ENCODE data around the gene TEX50. TPM values are rescaled to one million over a fixed set of nuclear protein-coding genes. Genes with fewer than 3 reads are reported as not detected.
"Not testable (repeated sequence)": the region's sequence is repeated elsewhere in the genome, so short reads cannot be mapped to it uniquely, and the experiment has no call there.

The TEX50 gene
- total and polyA plus RNA-seq, 4 donors = not detected

DNA sequence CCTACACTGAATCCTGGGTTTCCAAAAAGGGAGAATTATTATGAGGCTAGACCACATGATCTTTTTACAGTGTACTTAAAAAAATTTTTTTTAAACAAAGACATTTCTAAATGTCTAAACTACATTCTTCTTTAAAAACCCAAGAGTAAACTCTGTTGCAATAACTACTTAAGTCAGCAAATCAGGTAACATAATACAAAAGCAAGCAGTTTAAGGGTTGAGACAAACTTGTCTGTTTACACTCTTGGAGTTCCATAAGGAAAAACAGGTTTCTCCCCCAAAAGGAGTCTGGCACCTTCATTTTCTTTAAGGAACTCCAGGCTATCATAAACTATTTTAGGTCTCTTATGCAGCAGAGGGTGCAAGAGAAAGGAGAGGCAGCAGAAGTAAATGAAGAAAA is 47.0 kb downstream of the TEX50 start:
- ATAC-seq (ENCODE audit: low FRiP score) = no peak
- Histone ChIP-seq H3K27ac (ENCODE audit: low read depth in 1 of 2, low read length in 2 of 2) (no peak overlapping the region), H3K9me3 (ENCODE audit: control insufficient read depth, low read length) (no peaks in the 10 kb centered on the region), H3K4me3 (ENCODE audit: low read length in 2 of 2) (no peak overlapping the region), H3K36me3 (ENCODE audit: control insufficient read depth in 1 of 2, insufficient read depth in 2 of 2, low read length in 1 of 2) (no peaks in the 10 kb centered on the region), H3K27me3 (ENCODE audit: control insufficient read depth in 1 of 2, insufficient read depth in 2 of 2, low read length in 1 of 2) (no peaks in the 10 kb centered on the region), H3K4me1 (ENCODE audit: control insufficient read depth in 1 of 2, insufficient read depth in 2 of 2, low read length in 2 of 2) (no peaks in the 10 kb centered on the region)
- DNase-seq = no peak
- intact Hi-C loops (cut with DNase I) = no loop called here

DNA sequence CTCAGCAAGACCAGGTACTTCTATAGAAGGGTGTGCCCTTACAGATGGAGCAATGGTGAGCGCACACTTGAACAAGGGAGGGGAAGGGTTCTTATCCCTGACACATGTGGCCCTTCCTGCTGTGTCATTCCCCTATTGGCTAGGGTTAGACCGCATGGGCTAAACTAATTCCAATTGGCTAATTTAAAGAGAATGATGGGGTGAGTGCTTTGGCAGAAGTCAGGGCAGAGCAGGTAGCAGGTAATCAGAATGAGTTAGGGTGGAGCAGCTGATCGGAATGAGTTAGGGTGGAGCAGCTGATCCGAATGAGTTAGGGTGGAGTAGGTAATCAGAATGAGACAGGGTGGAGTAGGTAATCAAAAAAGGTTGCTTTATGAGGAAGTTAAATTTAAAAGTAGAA is 48.7 kb downstream of the TEX50 start:
- WGBS, 2 donors = 88 to 89% methylated on average over 4 of the region's 4 CpGs
- H3K4me1 ChIP-seq (ENCODE audit: control insufficient read depth in 1 of 2, insufficient read depth in 2 of 2, low read length in 2 of 2); H3K36me3 ChIP-seq (ENCODE audit: control insufficient read depth in 1 of 2, insufficient read depth in 2 of 2, low read length in 1 of 2); H3K9me3 ChIP-seq (ENCODE audit: control insufficient read depth, low read length); DNase-seq; H3K27me3 ChIP-seq (ENCODE audit: control insufficient read depth in 1 of 2, insufficient read depth in 2 of 2, low read length in 1 of 2); H3K4me3 ChIP-seq (ENCODE audit: low read length in 2 of 2); intact Hi-C loops (cut with DNase I); H3K27ac ChIP-seq (ENCODE audit: low read depth in 1 of 2, low read length in 2 of 2); ATAC-seq (ENCODE audit: low FRiP score): not testable (repeated sequence)

DNA sequence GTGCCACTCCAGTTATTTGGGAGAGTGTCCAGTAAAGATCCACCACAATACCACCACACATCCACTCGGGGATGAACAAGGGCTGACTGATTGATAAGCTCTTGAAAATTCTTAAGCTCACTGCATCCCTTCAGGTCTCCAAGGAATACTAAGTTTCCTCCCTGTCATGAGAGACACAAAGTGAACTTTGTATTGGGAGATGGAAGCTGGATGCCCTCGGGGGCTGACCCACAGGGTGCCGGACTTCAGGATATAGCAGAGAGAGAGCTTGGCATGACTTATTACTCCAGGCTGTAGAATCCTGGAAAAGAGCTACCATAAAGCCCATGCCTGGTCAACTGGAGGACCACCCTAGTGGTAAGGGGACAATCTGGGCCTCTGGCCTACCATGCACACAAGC is 50.0 kb downstream of the TEX50 start:
- H3K36me3 ChIP-seq (ENCODE audit: control insufficient read depth in 1 of 2, insufficient read depth in 2 of 2, low read length in 1 of 2); H3K9me3 ChIP-seq (ENCODE audit: control insufficient read depth, low read length); H3K27ac ChIP-seq (ENCODE audit: low read depth in 1 of 2, low read length in 2 of 2); ATAC-seq (ENCODE audit: low FRiP score); intact Hi-C loops (cut with DNase I); H3K4me1 ChIP-seq (ENCODE audit: control insufficient read depth in 1 of 2, insufficient read depth in 2 of 2, low read length in 2 of 2); H3K4me3 ChIP-seq (ENCODE audit: low read length in 2 of 2); DNase-seq; H3K27me3 ChIP-seq (ENCODE audit: control insufficient read depth in 1 of 2, insufficient read depth in 2 of 2, low read length in 1 of 2): not testable (repeated sequence)
- WGBS, 2 donors = 56 to 63% methylated on average over 3 of the region's 3 CpGs

Other genes with a start within 250 kb of the TEX50 start
- 100 to 1,000 TPM; 130 to 170 TPM for gene PRDX6, start 158.0 kb upstream of the TEX50 start, total RNA-seq
- 100 to 1,000 TPM; 133 to 205 TPM for gene PRDX6, start 158.0 kb upstream of the TEX50 start, polyA plus RNA-seq
- not detected for gene SLC9C2, start 32.3 kb upstream of the TEX50 start, total RNA-seq
- not detected for gene SLC9C2, start 32.3 kb upstream of the TEX50 start, polyA plus RNA-seq
- gene ANKRD45, start 34.5 kb downstream of the TEX50 start, total RNA-seq = under 1 TPM; 0.33 to 0.39 TPM
- gene ANKRD45, start 34.5 kb downstream of the TEX50 start, polyA plus RNA-seq = under 1 TPM in 1 of 2 donors, not detected in 1; 0.28 TPM
- 10 to 100 TPM; 28.5 to 35.2 TPM for gene KLHL20, start 79.6 kb downstream of the TEX50 start, total RNA-seq
- gene KLHL20, start 79.6 kb downstream of the TEX50 start, polyA plus RNA-seq = 10 to 100 TPM; 13.3 to 17.4 TPM
- 1 to 10 TPM; 8.6 to 10.0 TPM for gene DARS2, start 189.3 kb downstream of the TEX50 start, total RNA-seq
- gene DARS2, start 189.3 kb downstream of the TEX50 start, polyA plus RNA-seq = 1 to 10 TPM; 2.0 to 3.6 TPM
- gene CENPL, start 189.5 kb downstream of the TEX50 start, total RNA-seq = 1 to 10 TPM; 4.5 to 4.8 TPM
- gene CENPL, start 189.5 kb downstream of the TEX50 start, polyA plus RNA-seq = 1 to 10 TPM; 1.9 to 5.9 TPM
- gene GAS5, start 232.7 kb downstream of the TEX50 start, total RNA-seq = 100 to 1,000 TPM; 201 to 307 TPM
- gene GAS5, start 232.7 kb downstream of the TEX50 start, polyA plus RNA-seq = 100 to 1,000 TPM; 382 to 898 TPM
- gene ZBTB37, start 233.0 kb downstream of the TEX50 start, total RNA-seq = 10 to 100 TPM; 14.2 to 19.9 TPM
- 1 to 10 TPM in 1 of 2 donors, under 1 TPM in 1; 0.63 to 1.9 TPM for gene ZBTB37, start 233.0 kb downstream of the TEX50 start, polyA plus RNA-seq

Measured in aorta (tissue), 5 donors.